HCT116 (cell line): Measurements from ENCODE around the gene DNAJA4.

ENCODE experiments used
- EZH2 ChIP-seq: fragments of 200-600 bp; sonication (generic); IDR thresholded peaks from 2 replicates; pipeline ENCODE4 v1.6.1; 2017; ENCODE audit warnings: antibody characterized with exemption, mixed run types
- POLR2A ChIP-seq: IDR thresholded peaks from 2 replicates; pipeline ENCODE4 v1.7.0; 2011; ENCODE audit warnings: borderline replicate concordance; ENCODE audit not compliant: insufficient read depth, insufficient read length; ENCODE audit errors: extremely low read depth
- SIN3A ChIP-seq: IDR thresholded peaks from 2 replicates; pipeline ENCODE4 v1.6.1; 2012; ENCODE audit warnings: low read depth
- TF ChIP-seq, protein P1 (sequence below), 3 experiments: fragments of 200-600 bp in 1 of 3; sonication (generic) in 1 of 3; IDR thresholded peaks in 2 of 3; conservative IDR thresholded peaks in 1 of 3; 2 replicates each; pipeline ENCODE4 v1.5.1; 2012 to 2017; ENCODE audit warnings: low read depth in 2 of 3, low read length in 2 of 3, antibody characterized with exemption in 1 of 3, borderline replicate concordance in 1 of 3, control low read depth in 1 of 3, mild to moderate bottlenecking in 1 of 3, mixed read lengths in 1 of 3, mixed run types in 1 of 3, moderate library complexity in 1 of 3; ENCODE audit not compliant: insufficient read depth in 1 of 3
- TF ChIP-seq, protein P2 (sequence below): IDR thresholded peaks from 2 replicates; pipeline ENCODE4 v1.6.1; 2012
- TF ChIP-seq, protein P3 (sequence below): IDR thresholded peaks from 2 replicates; pipeline ENCODE4 v1.6.1; 2012

DNA sequence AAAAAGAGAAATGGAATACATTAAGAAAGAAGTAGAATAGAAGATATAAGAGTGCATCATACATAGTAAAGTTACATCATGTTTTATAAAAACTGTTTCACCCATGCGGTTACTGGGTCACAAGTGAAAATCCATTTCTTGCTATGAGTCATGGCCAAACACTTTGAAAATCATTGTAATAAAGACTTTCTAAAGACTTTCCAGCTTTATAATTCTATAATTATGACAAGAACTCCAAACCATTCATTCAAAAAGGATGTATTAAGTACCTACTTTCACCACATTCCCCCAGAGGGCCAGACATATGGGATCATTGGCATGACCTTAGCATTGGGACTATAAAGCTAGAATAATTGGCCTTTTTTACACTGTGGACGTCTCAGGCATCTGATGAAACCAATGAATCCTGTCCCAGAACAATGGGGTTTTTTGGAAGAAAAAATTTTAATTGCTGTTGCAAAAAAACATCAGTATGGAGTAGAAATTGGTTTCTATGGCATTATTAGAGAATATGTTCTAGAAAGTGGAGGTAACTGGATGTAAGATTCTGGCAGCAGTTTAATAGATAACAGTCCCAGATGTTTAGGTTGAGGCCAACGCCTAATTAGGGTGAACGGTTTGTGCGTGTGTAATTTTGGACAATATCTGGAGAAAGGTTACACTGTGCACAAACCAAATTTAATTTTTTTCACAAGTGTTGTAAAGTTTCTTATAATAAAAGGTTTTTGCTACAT is 38.4 kb downstream of the DNAJA4 start:
- TF ChIP-seq, protein P1, sequence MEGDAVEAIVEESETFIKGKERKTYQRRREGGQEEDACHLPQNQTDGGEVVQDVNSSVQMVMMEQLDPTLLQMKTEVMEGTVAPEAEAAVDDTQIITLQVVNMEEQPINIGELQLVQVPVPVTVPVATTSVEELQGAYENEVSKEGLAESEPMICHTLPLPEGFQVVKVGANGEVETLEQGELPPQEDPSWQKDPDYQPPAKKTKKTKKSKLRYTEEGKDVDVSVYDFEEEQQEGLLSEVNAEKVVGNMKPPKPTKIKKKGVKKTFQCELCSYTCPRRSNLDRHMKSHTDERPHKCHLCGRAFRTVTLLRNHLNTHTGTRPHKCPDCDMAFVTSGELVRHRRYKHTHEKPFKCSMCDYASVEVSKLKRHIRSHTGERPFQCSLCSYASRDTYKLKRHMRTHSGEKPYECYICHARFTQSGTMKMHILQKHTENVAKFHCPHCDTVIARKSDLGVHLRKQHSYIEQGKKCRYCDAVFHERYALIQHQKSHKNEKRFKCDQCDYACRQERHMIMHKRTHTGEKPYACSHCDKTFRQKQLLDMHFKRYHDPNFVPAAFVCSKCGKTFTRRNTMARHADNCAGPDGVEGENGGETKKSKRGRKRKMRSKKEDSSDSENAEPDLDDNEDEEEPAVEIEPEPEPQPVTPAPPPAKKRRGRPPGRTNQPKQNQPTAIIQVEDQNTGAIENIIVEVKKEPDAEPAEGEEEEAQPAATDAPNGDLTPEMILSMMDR (IDR thresholded peaks at IDR 0.05 in 2 of 3, conservative IDR thresholded peaks at IDR 0.05 in 1 of 3; ENCODE audit: borderline replicate concordance in 1 of 3, insufficient read depth in 1 of 3, low read depth in 2 of 3, low read length in 2 of 3): no peak
- TF ChIP-seq SIN3A (no peak), POLR2A (no peak), EZH2 (no peak)
- TF ChIP-seq, protein P2, sequence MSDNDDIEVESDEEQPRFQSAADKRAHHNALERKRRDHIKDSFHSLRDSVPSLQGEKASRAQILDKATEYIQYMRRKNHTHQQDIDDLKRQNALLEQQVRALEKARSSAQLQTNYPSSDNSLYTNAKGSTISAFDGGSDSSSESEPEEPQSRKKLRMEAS: no peak
- TF ChIP-seq, protein P3, sequence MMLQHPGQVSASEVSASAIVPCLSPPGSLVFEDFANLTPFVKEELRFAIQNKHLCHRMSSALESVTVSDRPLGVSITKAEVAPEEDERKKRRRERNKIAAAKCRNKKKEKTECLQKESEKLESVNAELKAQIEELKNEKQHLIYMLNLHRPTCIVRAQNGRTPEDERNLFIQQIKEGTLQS: no peak
